H9 (cell line): ENCODE measurements around the gene ZCWPW2. TPM values are rescaled to one million over a fixed set of nuclear protein-coding genes. Genes with fewer than 3 reads are reported as not detected.

Experiments used
- DNase-seq: peaks from one replicate; pipeline ENCODE4 v3.0.0-alpha.2; 2017
- H2AFZ ChIP-seq: one replicate; pipeline ENCODE4 v1.6.1; 2013; ENCODE audit warnings: mild to moderate bottlenecking, low read length, control low read depth, moderate library complexity
- H2AK5ac ChIP-seq: 2 replicates; pipeline ENCODE4 v1.6.1; 2013; ENCODE audit warnings: low read length, control low read depth, mixed read lengths; ENCODE audit not compliant: insufficient read length
- H2BK120ac ChIP-seq: one replicate; pipeline ENCODE4 v1.6.1; 2013; ENCODE audit warnings: low read depth, mild to moderate bottlenecking, low read length, control low read depth, inconsistent platforms; ENCODE audit not compliant: poor library complexity, severe bottlenecking
- H2BK12ac ChIP-seq: 2 replicates; pipeline ENCODE4 v1.6.1; 2013; ENCODE audit warnings: low read length, control low read depth, mixed read lengths, low read depth; ENCODE audit not compliant: insufficient read length
- H2BK15ac ChIP-seq: 2 replicates; pipeline ENCODE4 v1.6.1; 2013; ENCODE audit warnings: low read depth, low read length, control low read depth
- H2BK20ac ChIP-seq: one replicate; pipeline ENCODE4 v1.6.1; 2013; ENCODE audit warnings: low read depth, mild to moderate bottlenecking, low read length, control low read depth, inconsistent platforms; ENCODE audit not compliant: poor library complexity, severe bottlenecking
- H2BK5ac ChIP-seq: 2 replicates; pipeline ENCODE4 v1.6.1; 2013; ENCODE audit warnings: low read length, control low read depth, mixed read lengths; ENCODE audit not compliant: insufficient read length
- H3K14ac ChIP-seq: 2 replicates; pipeline ENCODE4 v1.6.1; 2013; ENCODE audit warnings: low read length, control low read depth; ENCODE audit not compliant: insufficient read depth
- H3K18ac ChIP-seq: 2 replicates; pipeline ENCODE4 v1.6.1; 2013; ENCODE audit warnings: low read depth, mild to moderate bottlenecking, mixed read lengths, low read length, control low read depth; ENCODE audit not compliant: insufficient read length
- H3K23ac ChIP-seq: 2 replicates; pipeline ENCODE4 v1.6.1; 2013; ENCODE audit warnings: low read length, control low read depth, mixed read lengths, low read depth; ENCODE audit not compliant: insufficient read length
- H3K23me2 ChIP-seq: 2 replicates; pipeline ENCODE4 v1.6.1; 2013; ENCODE audit warnings: low read depth, mild to moderate bottlenecking, mixed read lengths, low read length, control low read depth; ENCODE audit not compliant: insufficient read length, poor library complexity, severe bottlenecking
- H3K27ac ChIP-seq: 2 replicates; pipeline ENCODE4 v1.5.1; 2013; ENCODE audit warnings: low read length, control low read depth, mixed read lengths, low read depth; ENCODE audit not compliant: insufficient read length
- H3K27me3 ChIP-seq: 2 replicates; pipeline ENCODE4 v1.6.1; 2013; ENCODE audit warnings: low read length, control low read depth, inconsistent platforms; ENCODE audit not compliant: insufficient read depth
- H3K4ac ChIP-seq: 2 replicates; pipeline ENCODE4 v1.6.1; 2013; ENCODE audit warnings: low read depth, mild to moderate bottlenecking, control low read depth, inconsistent platforms, low read length, moderate library complexity
- H3K4me1 ChIP-seq: 2 replicates; pipeline ENCODE4 v1.6.1; 2013; ENCODE audit warnings: low read length, control low read depth, inconsistent platforms; ENCODE audit not compliant: insufficient read depth
- H3K4me2 ChIP-seq: 2 replicates; pipeline ENCODE4 v1.6.1; 2013; ENCODE audit warnings: low read length, control low read depth, mixed read lengths; ENCODE audit not compliant: insufficient read length, insufficient read depth
- H3K56ac ChIP-seq: 2 replicates; pipeline ENCODE4 v1.6.1; 2013; ENCODE audit warnings: low read depth, mild to moderate bottlenecking, mixed read lengths, low read length, control low read depth; ENCODE audit not compliant: insufficient read length
- H3K79me1 ChIP-seq: 2 replicates; pipeline ENCODE4 v1.6.1; 2013; ENCODE audit warnings: low read depth, mild to moderate bottlenecking, moderate library complexity, low read length, control low read depth, inconsistent platforms; ENCODE audit not compliant: insufficient read depth, poor library complexity, severe bottlenecking
- H3K79me2 ChIP-seq: 2 replicates; pipeline ENCODE4 v1.6.1; 2013; ENCODE audit warnings: low read length, control low read depth, inconsistent platforms; ENCODE audit not compliant: insufficient read depth
- H3K9ac ChIP-seq: 2 replicates; pipeline ENCODE4 v1.6.1; 2013; ENCODE audit warnings: low read length, control low read depth, mixed read lengths; ENCODE audit not compliant: insufficient read length; ENCODE audit errors: extremely low read depth
- H3K9me3 ChIP-seq: one replicate; pipeline ENCODE4 v1.6.1; 2013; ENCODE audit warnings: low read depth, low read length, inconsistent platforms; ENCODE audit not compliant: control insufficient read depth
- H3T11ph ChIP-seq: one replicate; pipeline ENCODE4 v1.6.1; 2013; ENCODE audit warnings: mild to moderate bottlenecking, low read length, control low read depth, inconsistent platforms
- H4K20me1 ChIP-seq: one replicate; pipeline ENCODE4 v1.6.1; 2013; ENCODE audit not compliant: control insufficient read depth, insufficient read length, insufficient read depth
- H4K5ac ChIP-seq: 2 replicates; pipeline ENCODE4 v1.6.1; 2013; ENCODE audit warnings: low read depth, mild to moderate bottlenecking, mixed read lengths, low read length, control low read depth; ENCODE audit not compliant: insufficient read length
- H4K8ac ChIP-seq: replicated peaks from 2 replicates; pipeline ENCODE4 v1.6.1; 2013; ENCODE audit warnings: low read length, control low read depth, mixed read lengths, low read depth; ENCODE audit not compliant: insufficient read length
- H4K91ac ChIP-seq: 2 replicates; pipeline ENCODE4 v1.6.1; 2013; ENCODE audit warnings: low read depth, mild to moderate bottlenecking, moderate library complexity, mixed read lengths, low read length, control low read depth; ENCODE audit not compliant: insufficient read length
- H3K27ac Mint-ChIP-seq, 3 experiments: 2 replicates in 2 of 3; 3 replicates in 1 of 3; pipeline ENCODE4 v1.8.0; 2020 to 2021; ENCODE audit warnings: mixed read lengths in 3 of 3, mild to moderate bottlenecking in 1 of 3, moderate library complexity in 1 of 3
- H3K27me3 Mint-ChIP-seq: 2 replicates; pipeline ENCODE4 v1.8.0; 2021; ENCODE audit warnings: low read depth, mild to moderate bottlenecking, moderate library complexity, mixed read lengths
- H3K36me3 Mint-ChIP-seq, 3 experiments: 2 replicates in 2 of 3; 3 replicates in 1 of 3; pipeline ENCODE4 v1.8.0; 2020 to 2021; ENCODE audit warnings: low read depth in 3 of 3, mixed read lengths in 3 of 3; ENCODE audit not compliant: insufficient read depth in 1 of 3
- H3K4me1 Mint-ChIP-seq, 2 experiments: 2 replicates each; pipeline ENCODE4 v1.8.0; 2020; ENCODE audit warnings: mixed read lengths in 2 of 2
- H3K4me3 Mint-ChIP-seq, 2 experiments: 2 replicates in 1 of 2; 3 replicates in 1 of 2; pipeline ENCODE4 v1.8.0; 2020 to 2021; ENCODE audit warnings: mild to moderate bottlenecking in 2 of 2, mixed read lengths in 2 of 2, moderate library complexity in 1 of 2
- H3K9me3 Mint-ChIP-seq, 2 experiments: 2 replicates in 1 of 2; 3 replicates in 1 of 2; pipeline ENCODE4 v1.8.0; 2020; ENCODE audit warnings: mild to moderate bottlenecking in 2 of 2, mixed read lengths in 2 of 2, moderate library complexity in 1 of 2
- whole genome bisulfite sequencing: extraction: QIAGEN DNeasy Blood & Tissue Kit; methylation state at CpG from one replicate; pipeline ENCODE4 v1.1.7; 2013; ENCODE audit warnings: missing lambda C conversion rate, low lambda C conversion rate, mixed read lengths; ENCODE audit not compliant: insufficient read length; ENCODE audit errors: extremely low coverage; 5-methylcytosine and 5-hydroxymethylcytosine counted together
- total RNA-seq: library from RNA; stranded (reverse); gene quantifications from 2 replicates; pipeline ENCODE4 v1.2.1, GENCODE V29; 2021
- TF ChIP-seq, protein P1 (sequence below): fragments of 200-600 bp; sonication (generic); conservative IDR thresholded peaks from 3 replicates; pipeline ENCODE4 v1.8.0; 2021; ENCODE audit warnings: antibody characterized with exemption, mild to moderate bottlenecking

ZCWPW2 gene
- total RNA-seq, 1 experiment from 2014 or later, result 0.35 TPM

DNA sequence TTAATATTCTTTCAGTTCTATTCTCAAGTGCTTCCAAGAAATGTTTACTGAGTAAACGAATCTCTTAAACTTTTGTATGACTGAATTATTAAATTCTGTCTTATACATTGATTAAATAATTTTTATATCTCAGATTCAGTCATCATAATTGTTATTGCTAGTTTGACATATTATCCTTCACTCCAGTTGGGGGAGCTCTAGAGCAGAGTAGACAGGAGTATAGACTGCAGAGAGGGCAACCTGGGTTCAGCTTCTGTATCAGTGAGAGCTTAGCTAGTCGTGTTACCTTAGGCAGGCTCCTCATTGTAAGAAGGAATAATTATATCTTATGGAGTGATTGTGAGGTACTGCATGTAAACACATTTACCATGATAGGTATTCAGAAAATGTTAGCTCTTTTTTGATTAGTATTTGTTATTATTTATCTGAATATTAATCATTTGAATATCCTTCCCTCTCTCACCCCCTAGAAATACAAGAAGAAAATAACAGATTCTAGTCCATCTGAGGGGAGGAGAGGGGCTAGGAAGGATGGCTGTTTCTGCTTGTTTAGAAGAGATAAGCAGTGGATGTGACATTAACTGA lies 31.0 kb upstream of the ZCWPW2 start:
- no peaks in the 10 kb centered on the region for H3K27me3 Mint-ChIP-seq
- DNase-seq, result no peak
- Histone ChIP-seq H3K9me3 (no peaks in the 10 kb centered on the region), H3K18ac (no peak overlapping the region), H2BK120ac (no peak overlapping the region), H3K27ac (no peak overlapping the region), H2AFZ (no peak overlapping the region), H3K4me2 (no peak overlapping the region), H3K79me2 (no peaks in the 10 kb centered on the region), H3K4ac (no peak overlapping the region), H4K20me1 (no peaks in the 10 kb centered on the region), H3K23ac (no peak overlapping the region), H3T11ph (no peak overlapping the region), H3K79me1 (no peaks in the 10 kb centered on the region), H2BK15ac (no peak overlapping the region), H2BK20ac (no peak overlapping the region), H3K4me1 (no peaks in the 10 kb centered on the region), H4K91ac (no peak overlapping the region), H2BK12ac (no peak overlapping the region), H2AK5ac (no peak overlapping the region), H3K56ac (no peak overlapping the region), H4K8ac (no peak overlapping the region), H3K27me3 (no peaks in the 10 kb centered on the region), H2BK5ac (no peak overlapping the region), H3K9ac (no peak overlapping the region), H3K14ac (no peak overlapping the region), H3K23me2 (no peaks in the 10 kb centered on the region), H4K5ac (no peak overlapping the region)
- peaks cover 0 to 12% (median 4%) of the 10 kb centered on the region in 3 experiments; a peak in 3 of 7 replicates for H3K36me3 Mint-ChIP-seq
- no peak overlapping the region for H3K4me3 Mint-ChIP-seq
- TF ChIP-seq, protein P1, sequence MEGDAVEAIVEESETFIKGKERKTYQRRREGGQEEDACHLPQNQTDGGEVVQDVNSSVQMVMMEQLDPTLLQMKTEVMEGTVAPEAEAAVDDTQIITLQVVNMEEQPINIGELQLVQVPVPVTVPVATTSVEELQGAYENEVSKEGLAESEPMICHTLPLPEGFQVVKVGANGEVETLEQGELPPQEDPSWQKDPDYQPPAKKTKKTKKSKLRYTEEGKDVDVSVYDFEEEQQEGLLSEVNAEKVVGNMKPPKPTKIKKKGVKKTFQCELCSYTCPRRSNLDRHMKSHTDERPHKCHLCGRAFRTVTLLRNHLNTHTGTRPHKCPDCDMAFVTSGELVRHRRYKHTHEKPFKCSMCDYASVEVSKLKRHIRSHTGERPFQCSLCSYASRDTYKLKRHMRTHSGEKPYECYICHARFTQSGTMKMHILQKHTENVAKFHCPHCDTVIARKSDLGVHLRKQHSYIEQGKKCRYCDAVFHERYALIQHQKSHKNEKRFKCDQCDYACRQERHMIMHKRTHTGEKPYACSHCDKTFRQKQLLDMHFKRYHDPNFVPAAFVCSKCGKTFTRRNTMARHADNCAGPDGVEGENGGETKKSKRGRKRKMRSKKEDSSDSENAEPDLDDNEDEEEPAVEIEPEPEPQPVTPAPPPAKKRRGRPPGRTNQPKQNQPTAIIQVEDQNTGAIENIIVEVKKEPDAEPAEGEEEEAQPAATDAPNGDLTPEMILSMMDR, result peak; percentile 76
- no peaks in the 10 kb centered on the region for H3K9me3 Mint-ChIP-seq
- peaks cover 7 to 9% of the 10 kb centered on the region in 2 experiments; a peak in 3 of 4 replicates for H3K4me1 Mint-ChIP-seq
- no CpG with 5 or more reads among the region's 2 CpGs for WGBS
- no peak overlapping the region for H3K27ac Mint-ChIP-seq
